Measurements from ENCODE around the gene FAM216B.
A peak's percentile ranks its signal among the peaks of the same experiment; 100 is the strongest.

Gene FAM216B

GRCh38 chr13:42821437-42821836 lies 40.1 kb downstream of the FAM216B start:
- no peak for DNase-seq (ENCODE audit: low read depth, low spot score)
- H3K4me3 ChIP-seq, result no peak overlapping the region
- no peak overlapping the region for H3K9ac ChIP-seq (ENCODE audit: insufficient read length)
- no peaks in the 10 kb centered on the region for H3K36me3 ChIP-seq (ENCODE audit: insufficient read depth, low read length)
- no peak overlapping the region for H3K27ac ChIP-seq
- no peak for TF ChIP-seq FOXP2 (optimal IDR thresholded peaks at IDR 0.05; ENCODE audit: control extremely low read depth, extremely low read length, insufficient read depth)
- no peak for TF ChIP-seq EZH2 (IDR thresholded peaks at IDR 0.05)
- no peaks in the 10 kb centered on the region for H3K9me3 ChIP-seq (ENCODE audit: low read depth, low read length)

GRCh38 chr13:42832341-42833096 lies 51.1 kb downstream of the FAM216B start:
- Histone ChIP-seq H3K27ac (no peak overlapping the region), H3K9me3 (ENCODE audit: low read depth, low read length) (no peaks in the 10 kb centered on the region), H3K36me3 (ENCODE audit: insufficient read depth, low read length) (no peaks in the 10 kb centered on the region), H3K9ac (ENCODE audit: insufficient read length) (no peak overlapping the region), H3K4me3 (no peak overlapping the region)
- TF ChIP-seq FOXP2 (optimal IDR thresholded peaks at IDR 0.05; ENCODE audit: control extremely low read depth, extremely low read length, insufficient read depth), result no peak
- TF ChIP-seq EZH2 (IDR thresholded peaks at IDR 0.05), result no peak
- TF ChIP-seq POLR2AphosphoS5 (IDR thresholded peaks at IDR 0.05; ENCODE audit: borderline replicate concordance, low read depth, low read length), result no peak
- DNase-seq (ENCODE audit: low read depth, low spot score), result no peak

GRCh38 chr13:42834946-42835345 lies 53.6 kb downstream of the FAM216B start:
- no peaks in the 10 kb centered on the region for H3K36me3 ChIP-seq (ENCODE audit: insufficient read depth, low read length)
- H3K27ac ChIP-seq, result no peak overlapping the region
- H3K9ac ChIP-seq (ENCODE audit: insufficient read length), result no peak overlapping the region
- no peak for DNase-seq (ENCODE audit: low read depth, low spot score)
- no peaks in the 10 kb centered on the region for H3K9me3 ChIP-seq (ENCODE audit: low read depth, low read length)
- no peak for TF ChIP-seq POLR2AphosphoS5 (IDR thresholded peaks at IDR 0.05; ENCODE audit: borderline replicate concordance, low read depth, low read length)
- no peak for TF ChIP-seq FOXP2 (optimal IDR thresholded peaks at IDR 0.05; ENCODE audit: control extremely low read depth, extremely low read length, insufficient read depth)
- TF ChIP-seq EZH2 (IDR thresholded peaks at IDR 0.05), result no peak
- no peak overlapping the region for H3K4me3 ChIP-seq

DNA sequence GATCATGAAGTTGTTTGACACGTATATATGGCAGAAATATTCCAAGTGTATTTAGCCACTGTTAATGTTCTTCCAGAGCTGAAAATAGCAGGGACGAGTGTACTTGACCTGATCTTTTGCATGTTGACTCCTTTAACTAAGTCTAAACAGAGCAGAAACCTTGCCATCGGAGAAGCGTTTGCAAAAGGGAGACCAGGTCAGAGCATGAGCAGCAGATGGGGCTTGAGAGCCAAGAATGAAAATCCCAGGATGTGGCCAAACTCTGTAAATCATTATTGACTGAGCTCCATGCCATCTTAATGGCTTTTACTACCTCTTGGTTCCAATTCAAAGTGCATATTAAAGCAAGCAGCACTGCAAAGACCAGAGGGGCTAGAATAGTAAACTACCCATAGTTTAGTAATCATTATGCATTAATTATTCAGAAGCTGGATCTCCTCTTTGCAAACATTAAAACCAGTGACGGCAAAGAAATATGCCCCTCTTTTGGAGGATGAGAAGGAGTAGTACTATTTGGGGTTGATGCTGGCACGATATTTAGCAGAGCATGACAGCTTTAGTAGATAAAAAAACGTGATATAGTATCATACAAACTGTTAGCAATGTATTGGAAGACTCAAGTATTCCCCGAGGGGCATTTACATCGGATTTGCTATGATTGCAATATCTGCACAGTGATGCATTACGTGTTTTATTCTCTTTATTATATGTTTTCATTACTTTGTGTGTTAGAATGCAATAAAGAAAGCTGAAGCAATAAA lies 55.7 kb downstream of the FAM216B start:
- H3K9ac ChIP-seq (ENCODE audit: insufficient read length), result no peak overlapping the region
- no peaks in the 10 kb centered on the region for H3K36me3 ChIP-seq (ENCODE audit: insufficient read depth, low read length)
- no peak for DNase-seq (ENCODE audit: low read depth, low spot score)
- H3K4me3 ChIP-seq, result peak overlapping the region; percentile 29
- H3K9me3 ChIP-seq (ENCODE audit: low read depth, low read length), result no peaks in the 10 kb centered on the region
- no peak overlapping the region for H3K27ac ChIP-seq
- TF ChIP-seq EZH2 (IDR thresholded peaks at IDR 0.05), result no peak
- no peak for TF ChIP-seq FOXP2 (optimal IDR thresholded peaks at IDR 0.05; ENCODE audit: control extremely low read depth, extremely low read length, insufficient read depth)
- TF ChIP-seq POLR2AphosphoS5 (IDR thresholded peaks at IDR 0.05; ENCODE audit: borderline replicate concordance, low read depth, low read length), result no peak

Measured in SK-N-MC (cell line).